DMS79 (cell line): ENCODE measurements around the gene SENP2.
"Not testable (repeated sequence)": the region's sequence is repeated elsewhere in the genome, so short reads cannot be mapped to it uniquely, and the experiment has no call there.

Experiments used
- DNase-seq: peaks from one replicate; lab custom pipeline; 2025; lab: John Stamatoyannopoulos, UW

Gene SENP2

GRCh38 chr3:185585859-185586685, at the start of gene SENP2:
SENP2 (plus strand) TSS chr3:185586295; CDS start chr3:185586414, 119 bp downstream.
- DNase-seq, result peak; percentile 99

DNA sequence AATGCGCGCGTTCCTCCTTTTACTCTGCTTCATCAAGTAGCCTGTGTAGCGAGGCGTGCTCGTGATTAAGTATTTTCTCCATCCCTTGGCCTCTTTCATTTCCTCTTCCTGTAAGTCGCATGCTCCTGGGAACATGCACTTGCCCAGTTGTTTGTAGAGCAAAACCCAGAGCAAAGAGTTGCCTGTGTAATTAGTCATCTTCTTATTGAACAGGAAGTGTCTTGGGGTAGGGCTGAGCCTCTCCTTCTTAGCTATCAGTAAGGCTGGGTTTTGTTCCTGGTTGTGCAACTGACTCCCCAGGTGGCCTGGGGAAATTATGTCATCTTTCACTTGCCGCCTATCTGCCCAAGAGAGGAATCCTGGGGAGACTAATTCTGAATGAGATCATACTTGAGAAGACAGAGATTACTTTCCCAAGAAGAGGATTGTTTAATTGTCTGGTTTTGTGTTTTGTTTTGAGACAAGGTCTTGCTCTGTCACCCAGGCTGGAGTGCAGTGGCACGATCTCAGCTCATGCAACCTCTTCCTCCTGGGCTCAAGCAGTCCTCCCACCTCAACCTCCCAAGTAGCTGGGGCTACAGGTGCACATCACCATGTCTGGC, 48.6 kb upstream of the SENP2 start:
- DNase-seq, result peak; percentile 13

DNA sequence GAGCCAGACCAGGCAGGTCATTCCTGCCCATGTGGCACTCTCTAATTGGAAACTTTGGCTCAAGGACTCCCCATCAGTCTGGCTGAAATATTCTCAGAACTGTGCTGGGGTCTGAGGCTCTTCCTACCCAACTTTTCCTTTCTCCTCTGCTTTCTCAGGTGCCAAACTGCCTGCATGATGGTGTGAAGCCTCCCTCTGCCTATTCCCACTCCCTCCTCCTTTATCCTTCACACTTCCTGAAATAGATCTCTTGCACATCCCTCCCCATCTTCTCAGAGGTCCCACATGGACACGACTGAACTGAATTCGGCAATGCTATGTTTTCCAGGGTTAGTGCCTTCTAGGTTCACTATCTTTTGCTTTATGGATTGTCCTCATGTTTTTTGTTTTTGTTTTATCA, 46.2 kb upstream of the SENP2 start:
- DNase-seq, result no peak

GRCh38 chr3:185540695-185541094, 45.4 kb upstream of the SENP2 start:
- DNase-seq, result no peak

- DNase-seq, result no peak
These were observed 37.0 kb upstream of the SENP2 start for GRCh38 chr3:185549122-185549521.

GRCh38 chr3:185549651-185550111, 36.4 kb upstream of the SENP2 start:
- no peak for DNase-seq

- DNase-seq, result no peak
These were observed 33.7 kb upstream of the SENP2 start, which contains the start of gene LIPH for GRCh38 chr3:185552358-185552877. LIPH (minus strand) TSS chr3:185552588; CDS start chr3:185552471, 117 bp downstream.

- no peak for DNase-seq
These were observed 31.0 kb upstream of the SENP2 start for GRCh38 chr3:185555101-185555501.

DNA sequence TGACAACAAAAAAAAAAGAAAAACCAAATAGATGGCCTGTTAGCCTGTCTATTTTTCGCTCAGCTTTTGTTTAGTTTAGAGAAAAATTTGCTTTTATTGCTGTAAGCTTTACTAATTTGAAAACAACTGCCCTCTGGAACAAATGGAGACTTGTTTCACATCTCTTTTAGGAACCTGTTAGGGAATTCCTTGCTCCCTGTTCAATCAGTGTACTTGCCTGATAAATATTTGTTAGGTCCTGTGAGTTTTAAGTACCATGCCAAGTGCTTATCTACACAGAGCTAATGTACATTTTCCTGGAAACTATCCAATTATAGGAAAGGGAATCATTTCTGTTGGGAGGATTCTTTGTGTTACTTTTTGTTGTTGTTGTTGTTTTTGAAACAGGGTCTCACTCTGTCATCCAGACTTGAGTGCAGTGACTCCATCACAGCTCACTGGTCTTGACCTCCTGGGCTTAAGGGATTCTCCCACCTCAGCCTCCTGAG, 30.2 kb upstream of the SENP2 start:
- no peak for DNase-seq

- DNase-seq, result not testable (repeated sequence)
These were observed 29.5 kb upstream of the SENP2 start for GRCh38 chr3:185556640-185557039.

GRCh38 chr3:185558395-185558794, 27.7 kb upstream of the SENP2 start:
- DNase-seq, result no peak

- DNase-seq, result no peak
These were observed 26.4 kb upstream of the SENP2 start for GRCh38 chr3:185559706-185560090.

GRCh38 chr3:185560676-185561075, 25.4 kb upstream of the SENP2 start:
- DNase-seq, result no peak

- no peak for DNase-seq
These were observed 24.6 kb upstream of the SENP2 start for GRCh38 chr3:185561374-185561943.

- DNase-seq, result peak; percentile 8
These were observed 24.1 kb upstream of the SENP2 start for GRCh38 chr3:185561958-185562357.

DNA sequence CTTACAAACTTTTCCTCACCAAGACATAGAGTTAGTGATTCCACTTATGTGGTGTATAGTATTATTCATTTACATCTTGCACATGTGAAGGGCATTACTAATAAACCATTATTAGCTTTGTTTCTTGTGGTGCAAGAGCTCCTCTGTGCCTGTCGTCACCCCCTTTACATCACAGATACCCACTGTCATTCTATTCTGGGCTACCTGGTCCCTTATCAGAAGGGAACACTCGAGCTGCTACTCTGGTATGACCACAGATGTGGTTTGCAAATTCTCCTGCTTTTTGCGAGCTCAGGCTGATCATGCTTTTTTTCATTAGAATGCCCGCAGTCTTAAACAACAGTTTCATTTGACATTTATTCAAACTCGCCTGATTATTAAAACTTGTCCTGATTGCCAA, 13.9 kb upstream of the SENP2 start:
- DNase-seq, result no peak

DNA sequence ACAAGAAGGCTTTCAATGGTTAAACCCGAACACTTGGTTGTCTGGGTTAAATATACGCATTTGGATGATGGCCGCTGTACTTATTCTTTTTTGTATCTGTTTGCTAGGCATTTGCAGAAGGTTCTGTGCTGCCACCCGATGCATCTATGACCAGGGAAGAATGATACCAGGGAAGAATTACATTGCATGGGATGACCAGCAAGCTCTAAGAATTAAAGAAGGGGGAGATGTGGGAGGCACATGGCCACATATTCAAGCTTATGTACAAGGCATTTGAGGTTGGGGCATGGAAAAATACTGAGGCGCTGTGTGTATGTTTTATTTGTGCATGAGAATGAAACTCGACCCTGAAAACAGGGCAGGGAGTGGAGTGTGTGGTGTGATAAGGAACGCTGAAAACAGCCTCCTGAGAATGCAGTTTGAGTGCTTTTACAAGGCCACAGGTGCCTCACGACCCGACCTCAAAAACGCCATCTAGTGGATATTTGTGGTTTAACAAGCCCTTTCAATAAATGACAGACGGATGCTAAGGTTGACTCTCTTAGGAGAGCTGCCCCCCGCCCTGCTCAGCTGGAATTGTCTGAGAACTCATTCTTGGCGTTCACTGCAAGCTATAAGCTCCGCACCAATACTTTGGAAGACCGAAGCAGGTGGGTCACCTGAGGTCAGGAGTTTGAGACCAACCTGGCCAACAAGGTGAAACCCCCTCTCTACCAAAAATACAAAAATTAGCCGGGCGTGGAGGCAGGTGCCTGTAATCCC, 10.8 kb upstream of the SENP2 start:
- peak; percentile 68 for DNase-seq

GRCh38 chr3:185582236-185582635, 3.9 kb upstream of the SENP2 start:
- no peak for DNase-seq

GRCh38 chr3:185582871-185583270, 3.2 kb upstream of the SENP2 start:
- no peak for DNase-seq

DNA sequence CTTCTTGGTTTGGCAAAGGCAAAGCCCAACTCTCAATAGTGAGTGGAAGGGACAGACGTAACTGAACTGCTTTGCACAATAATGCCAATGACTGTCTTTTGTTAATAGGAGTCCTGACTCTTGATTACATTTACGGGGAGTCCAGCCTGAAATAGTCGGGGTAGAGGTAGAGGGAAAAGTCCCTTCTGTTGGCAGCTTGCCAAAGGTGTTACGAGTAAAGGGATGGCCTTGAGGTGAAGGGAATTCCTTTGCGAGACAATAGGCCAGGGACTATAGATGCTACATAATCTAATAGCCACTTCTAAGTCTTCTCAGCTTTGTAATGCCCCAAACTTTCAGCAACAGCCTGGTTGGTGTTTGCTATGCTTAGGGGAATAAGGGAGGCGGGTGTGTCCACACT, 2.2 kb upstream of the SENP2 start:
- no peak for DNase-seq

GRCh38 chr3:185584686-185585085, 1.4 kb upstream of the SENP2 start:
- no peak for DNase-seq

- no peak for DNase-seq
These were observed 607 bp upstream of the SENP2 start for GRCh38 chr3:185585518-185585858.
